Panc1 (cell line): ENCODE results near the gene CIBAR2. TPM values are rescaled to one million over a fixed set of nuclear protein-coding genes. Genes with fewer than 3 reads are reported as not detected.

Experiments used
- ATAC-seq: fragments of 200-7000 bp; cut with Tn5 transposase; 2 replicates; pipeline ENCODE4 v1.9.1; 2020; ENCODE audit warnings: mild to moderate bottlenecking, moderate library complexity
- BruUV-seq: library from RNA; stranded (reverse); fragments of 400-500 nt; replicated peaks from 2 replicates; lab custom pipeline; 2021; lab: Mats Ljungman, UMichigan
- CTCF ChIA-PET: fragments of 300-600 bp; sonication (Branson Sonifier 250); formaldehyde crosslinking; loops from one replicate; lab custom pipeline; 2022; ENCODE audit warnings: antibody characterized with exemption; lab: Charles Lee
- POLR2A ChIA-PET: fragments of 300-600 bp; sonication (Branson Sonifier 250); formaldehyde crosslinking; loops from one replicate; lab custom pipeline; 2022; ENCODE audit warnings: antibody characterized with exemption; lab: Charles Lee
- DNase-seq: peaks from one replicate; pipeline ENCODE4 v3.0.0-alpha.2; 2010; ENCODE audit warnings: low read depth, low spot score
- H3K27ac ChIP-seq: 2 replicates; pipeline ENCODE4 v1.5.1; 2011; ENCODE audit warnings: mild to moderate bottlenecking, low read length, inconsistent platforms
- H3K27me3 ChIP-seq: fragments of 200-500 bp; sonication (Bioruptor generic); 2 replicates; pipeline ENCODE4 v1.6.0; 2014; ENCODE audit warnings: low read length, inconsistent platforms; ENCODE audit not compliant: control insufficient read depth, insufficient read depth
- H3K36me3 ChIP-seq: fragments of 200-500 bp; sonication (Bioruptor generic); 2 replicates; pipeline ENCODE4 v1.5.1; 2014; ENCODE audit warnings: inconsistent platforms, mild to moderate bottlenecking, low read length, moderate library complexity; ENCODE audit not compliant: control insufficient read depth, insufficient read depth
- H3K4me1 ChIP-seq: 2 replicates; pipeline ENCODE4 v1.5.1; 2011; ENCODE audit warnings: inconsistent platforms, mild to moderate bottlenecking, low read length, moderate library complexity; ENCODE audit not compliant: control insufficient read depth, insufficient read depth
- H3K4me3 ChIP-seq, 2 experiments: 2 replicates each; pipeline ENCODE4 v1.5.1; 2011 to 2012; ENCODE audit warnings: low read depth in 2 of 2, low read length in 2 of 2, mild to moderate bottlenecking in 2 of 2, inconsistent platforms in 1 of 2, moderate library complexity in 1 of 2
- H3K9me3 ChIP-seq: fragments of 200-500 bp; sonication (Bioruptor generic); 2 replicates; pipeline ENCODE4 v1.5.1; 2014; ENCODE audit warnings: low read depth, mild to moderate bottlenecking, inconsistent platforms, low read length, moderate library complexity; ENCODE audit not compliant: control insufficient read depth, insufficient read depth
- POLR2AphosphoS5 ChIP-seq: IDR thresholded peaks from 2 replicates; pipeline ENCODE4 v1.6.1; 2012; ENCODE audit warnings: mild to moderate bottlenecking, low read depth, low read length, moderate library complexity
- REST ChIP-seq, 2 experiments: IDR thresholded peaks; 2 replicates each; pipeline ENCODE4 v1.6.1; 2011 to 2012; ENCODE audit warnings: low read depth in 2 of 2, control low read depth in 1 of 2, low read length in 1 of 2, mild to moderate bottlenecking in 1 of 2, moderate library complexity in 1 of 2; ENCODE audit not compliant: insufficient read depth in 1 of 2
- SIN3A ChIP-seq: IDR thresholded peaks from 2 replicates; pipeline ENCODE4 v1.6.1; 2012; ENCODE audit warnings: low read depth, mild to moderate bottlenecking, low read length, moderate library complexity, borderline replicate concordance; ENCODE audit not compliant: insufficient read depth
- TCF7L2 ChIP-seq: IDR thresholded peaks from 2 replicates; pipeline ENCODE4 v1.6.1; 2011; ENCODE audit warnings: mild to moderate bottlenecking, low read depth, low read length, inconsistent platforms
- in situ Hi-C: cut with HindIII; loops from 2 replicates; pipeline ENCODE4 v1.10.0; 2016; ENCODE audit warnings: low sequenced_read_pairs, low pct_unique_long_range_greater_than_20kb
- intact Hi-C: fragments of 100-400 bp; cut with micrococcal nuclease; formaldehyde crosslinking; loops from one replicate; pipeline ENCODE4 v1.10.0; 2022; ENCODE audit not compliant: unreplicated experiment
- total RNA-seq: library from RNA; stranded (reverse); gene quantifications from one replicate; pipeline ENCODE4 v1.2.1, GENCODE V29; 2021; ENCODE audit not compliant: unreplicated experiment
- TF ChIP-seq, protein P1 (sequence below): fragments of 450-650 bp; IDR thresholded peaks from 2 replicates; pipeline ENCODE4 v1.5.1; 2017; ENCODE audit warnings: mild to moderate bottlenecking

The CIBAR2 gene
- total RNA-seq, 1 experiment from 2014 or later: not detected

DNA sequence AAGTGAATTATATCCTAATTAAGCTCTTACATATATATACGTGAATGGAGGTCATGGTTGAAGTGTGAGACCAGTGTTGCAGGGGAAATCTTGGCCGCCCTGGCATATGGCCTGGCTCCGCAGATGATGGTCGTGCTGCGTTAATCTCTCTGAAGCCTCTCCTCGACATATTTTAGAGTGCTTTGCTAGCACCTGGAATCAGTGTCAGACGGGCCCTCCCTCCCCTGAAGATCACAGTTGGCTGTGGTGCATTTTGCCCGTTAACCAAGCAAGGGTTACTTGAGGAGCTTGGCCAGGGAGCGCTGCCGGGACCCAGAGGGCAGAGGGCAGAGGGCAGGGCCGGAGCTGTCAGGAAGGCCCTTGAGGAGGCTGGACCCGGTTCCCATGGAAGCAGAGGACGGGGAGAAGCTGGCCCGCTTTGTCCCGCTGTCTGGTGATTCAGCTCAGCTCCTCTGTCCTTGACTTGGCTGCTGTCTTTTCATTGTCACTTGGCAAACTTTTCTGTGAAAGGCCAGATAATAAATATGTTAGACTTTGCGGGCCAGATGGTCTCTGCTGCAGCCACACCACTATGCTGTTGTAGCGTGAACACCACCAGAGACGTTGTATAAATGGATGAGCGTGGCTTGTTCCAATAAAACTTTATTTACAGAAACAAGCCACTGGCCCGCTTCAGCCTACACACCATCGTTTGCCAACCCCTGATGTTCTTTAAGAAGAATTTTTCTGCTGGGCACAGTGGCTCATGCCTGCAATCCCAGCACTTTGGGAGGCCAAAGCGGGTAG lies 32.3 kb downstream of the CIBAR2 start:
- CTCF ChIA-PET: no interaction called here
- BruUV-seq: no TSS peak
- Histone ChIP-seq H3K36me3 (no peaks in the 10 kb centered on the region), H3K27ac (no peak overlapping the region), H3K9me3 (no peaks in the 10 kb centered on the region), H3K4me1 (no peaks in the 10 kb centered on the region), H3K27me3 (no peaks in the 10 kb centered on the region), H3K4me3 (no peak overlapping the region)
- intact Hi-C loops (no loop called here), in situ Hi-C loops (no loop called here)
- no peak for DNase-seq
- no peak for ATAC-seq
- POLR2A ChIA-PET: no interaction called here
- TF ChIP-seq TCF7L2 (no peak), SIN3A (no peak), REST (IDR thresholded peaks at IDR 0.05; ENCODE audit: insufficient read depth in 1 of 2, low read depth in 2 of 2, low read length in 1 of 2) (no peak), POLR2AphosphoS5 (no peak)
- TF ChIP-seq, protein P1, sequence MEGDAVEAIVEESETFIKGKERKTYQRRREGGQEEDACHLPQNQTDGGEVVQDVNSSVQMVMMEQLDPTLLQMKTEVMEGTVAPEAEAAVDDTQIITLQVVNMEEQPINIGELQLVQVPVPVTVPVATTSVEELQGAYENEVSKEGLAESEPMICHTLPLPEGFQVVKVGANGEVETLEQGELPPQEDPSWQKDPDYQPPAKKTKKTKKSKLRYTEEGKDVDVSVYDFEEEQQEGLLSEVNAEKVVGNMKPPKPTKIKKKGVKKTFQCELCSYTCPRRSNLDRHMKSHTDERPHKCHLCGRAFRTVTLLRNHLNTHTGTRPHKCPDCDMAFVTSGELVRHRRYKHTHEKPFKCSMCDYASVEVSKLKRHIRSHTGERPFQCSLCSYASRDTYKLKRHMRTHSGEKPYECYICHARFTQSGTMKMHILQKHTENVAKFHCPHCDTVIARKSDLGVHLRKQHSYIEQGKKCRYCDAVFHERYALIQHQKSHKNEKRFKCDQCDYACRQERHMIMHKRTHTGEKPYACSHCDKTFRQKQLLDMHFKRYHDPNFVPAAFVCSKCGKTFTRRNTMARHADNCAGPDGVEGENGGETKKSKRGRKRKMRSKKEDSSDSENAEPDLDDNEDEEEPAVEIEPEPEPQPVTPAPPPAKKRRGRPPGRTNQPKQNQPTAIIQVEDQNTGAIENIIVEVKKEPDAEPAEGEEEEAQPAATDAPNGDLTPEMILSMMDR: no peak

GRCh38 chr16:85078952-85079351 lies 33.3 kb downstream of the CIBAR2 start:
- no TSS peak for BruUV-seq
- in situ Hi-C loops: no loop called here
- Histone ChIP-seq H3K36me3 (no peaks in the 10 kb centered on the region), H3K4me1 (no peaks in the 10 kb centered on the region), H3K27ac (no peak overlapping the region), H3K27me3 (no peaks in the 10 kb centered on the region), H3K4me3 (no peak overlapping the region), H3K9me3 (no peaks in the 10 kb centered on the region)
- DNase-seq (no peak), ATAC-seq (no peak)
- intact Hi-C loops: no loop called here
- POLR2A ChIA-PET: no interaction called here
- TF ChIP-seq TCF7L2 (no peak), POLR2AphosphoS5 (no peak), REST (IDR thresholded peaks at IDR 0.05; ENCODE audit: insufficient read depth in 1 of 2, low read depth in 2 of 2, low read length in 1 of 2) (no peak), SIN3A (no peak)
- TF ChIP-seq, protein P1: no peak
- CTCF ChIA-PET: interaction anchor here (0.6 kb wide), 1 partner anchor 24 kb away, joined by 3 read pairs; no protein-coding TSS in a partner anchor
